Neural cell (in vitro differentiated cells): ENCODE results near the gene C10orf143. TPM values are rescaled to one million over a fixed set of nuclear protein-coding genes. Genes with fewer than 3 reads are reported as not detected.

ENCODE experiments used
- H2AFZ ChIP-seq: fragments of 200-600, 300-800 bp; sonication (generic), shearing (Covaris generic); 2 replicates; pipeline ENCODE4 v1.6.0; 2014; ENCODE audit warnings: low read depth, mild to moderate bottlenecking, antibody characterized with exemption, low read length, moderate library complexity
- H3F3A ChIP-seq: fragments of 200-600 bp; shearing (Covaris generic); 2 replicates; pipeline ENCODE4 v1.6.1; 2016; ENCODE audit warnings: mild to moderate bottlenecking, moderate library complexity, mixed read lengths, antibody characterized with exemption, low read length; ENCODE audit not compliant: insufficient read depth, poor library complexity, severe bottlenecking
- H3K27ac ChIP-seq: fragments of 200-600, 300-800 bp; sonication (generic), shearing (Covaris generic); 2 replicates; pipeline ENCODE4 v1.5.1; 2014; ENCODE audit warnings: mild to moderate bottlenecking, low read length, moderate library complexity
- H3K27me3 ChIP-seq: fragments of 300-800, 200-600 bp; sonication (generic), shearing (Covaris generic); 2 replicates; pipeline ENCODE4 v1.6.0; 2014; ENCODE audit warnings: mild to moderate bottlenecking, low read depth, low read length, moderate library complexity; ENCODE audit not compliant: insufficient read depth
- H3K36me3 ChIP-seq: fragments of 300-800, 200-600 bp; sonication (generic), shearing (Covaris generic); 2 replicates; pipeline ENCODE4 v1.5.1; 2014; ENCODE audit warnings: mild to moderate bottlenecking, antibody characterized with exemption, low read length, moderate library complexity; ENCODE audit not compliant: insufficient read depth
- H3K4me2 ChIP-seq: fragments of 300-800, 200-600 bp; sonication (generic), shearing (Covaris generic); 2 replicates; pipeline ENCODE4 v1.6.0; 2014; ENCODE audit warnings: mild to moderate bottlenecking, low read length
- H3K4me3 ChIP-seq: fragments of 300-800, 200-600 bp; sonication (generic), shearing (Covaris generic); 2 replicates; pipeline ENCODE4 v1.5.1; 2014; ENCODE audit warnings: mild to moderate bottlenecking, low read length, moderate library complexity
- H3K79me2 ChIP-seq: fragments of 200-600 bp; shearing (Covaris generic); replicated peaks from 2 replicates; pipeline ENCODE4 v1.6.0; 2014; ENCODE audit warnings: mild to moderate bottlenecking, low read length, moderate library complexity; ENCODE audit not compliant: insufficient read depth
- H3K9ac ChIP-seq: fragments of 300-800, 200-600 bp; sonication (generic), shearing (Covaris generic); 2 replicates; pipeline ENCODE4 v1.6.1; 2016; ENCODE audit warnings: mild to moderate bottlenecking, low read length, mixed read lengths
- H3K9me2 ChIP-seq: fragments of 200-600 bp; shearing (Covaris generic); 2 replicates; pipeline ENCODE4 v1.6.1; 2016; ENCODE audit warnings: mild to moderate bottlenecking, low read length, mixed read lengths; ENCODE audit not compliant: insufficient read depth
- H3K9me3 ChIP-seq: fragments of 200-600, 300-800 bp; sonication (generic), shearing (Covaris generic); 2 replicates; pipeline ENCODE4 v1.6.1; 2016; ENCODE audit warnings: mild to moderate bottlenecking, mixed run types, low read length, moderate library complexity, mixed read lengths
- H4K20me1 ChIP-seq: fragments of 200-600 bp; shearing (Covaris generic); 2 replicates; pipeline ENCODE4 v1.6.1; 2016; ENCODE audit warnings: mild to moderate bottlenecking, mixed run types; ENCODE audit not compliant: insufficient read depth
- EP300 ChIP-seq: fragments of 450-650 bp; conservative IDR thresholded peaks from 2 replicates; pipeline ENCODE4 v1.6.1; 2014; ENCODE audit warnings: antibody characterized with exemption, mild to moderate bottlenecking, moderate library complexity; ENCODE audit not compliant: poor library complexity, severe bottlenecking
- EZH2 ChIP-seq: fragments of 200-600, 300-800 bp; shearing (Covaris generic), sonication (generic); IDR thresholded peaks from 2 replicates; pipeline ENCODE4 v1.6.1; 2014; ENCODE audit warnings: antibody characterized with exemption, low read length, borderline replicate concordance, mild to moderate bottlenecking; ENCODE audit not compliant: insufficient read depth, poor library complexity, severe bottlenecking
- MXI1 ChIP-seq: fragments of 450-650 bp; conservative IDR thresholded peaks from 2 replicates; pipeline ENCODE4 v1.6.1; 2014; ENCODE audit warnings: antibody characterized with exemption, mild to moderate bottlenecking; ENCODE audit not compliant: poor library complexity, severe bottlenecking
- POLR2AphosphoS5 ChIP-seq: IDR thresholded peaks from 2 replicates; pipeline ENCODE4 v1.6.1; 2012
- RAD21 ChIP-seq: fragments of 450-650 bp; conservative IDR thresholded peaks from 2 replicates; pipeline ENCODE4 v1.6.1; 2014; ENCODE audit warnings: antibody characterized with exemption, mild to moderate bottlenecking, moderate library complexity
- SMC3 ChIP-seq: fragments of 450-650 bp; conservative IDR thresholded peaks from 2 replicates; pipeline ENCODE4 v1.6.1; 2014; ENCODE audit warnings: antibody characterized with exemption, mild to moderate bottlenecking, moderate library complexity; ENCODE audit not compliant: poor library complexity
- TAF1 ChIP-seq: IDR thresholded peaks from 2 replicates; pipeline ENCODE4 v1.6.1; 2012; ENCODE audit warnings: low read depth
- polyA plus RNA-seq: library from polyadenylated mRNA; depleted of rRNA; stranded (reverse); fragments of >200 nt; gene quantifications from 2 replicates; pipeline ENCODE4 v1.2.3, GENCODE V29; 2014
- TF ChIP-seq, protein P1 (sequence below): fragments of 450-650 bp; IDR thresholded peaks from 2 replicates; pipeline ENCODE4 v1.5.1; 2014; ENCODE audit warnings: antibody characterized with exemption, mild to moderate bottlenecking, moderate library complexity; ENCODE audit not compliant: poor library complexity, severe bottlenecking
- TF ChIP-seq, protein P2 (sequence below): IDR thresholded peaks from 2 replicates; pipeline ENCODE4 v1.6.1; 2012; ENCODE audit warnings: borderline replicate concordance

Gene C10orf143
- polyA plus RNA-seq, 1 donor from 2014 or later, result 1.4 TPM

DNA sequence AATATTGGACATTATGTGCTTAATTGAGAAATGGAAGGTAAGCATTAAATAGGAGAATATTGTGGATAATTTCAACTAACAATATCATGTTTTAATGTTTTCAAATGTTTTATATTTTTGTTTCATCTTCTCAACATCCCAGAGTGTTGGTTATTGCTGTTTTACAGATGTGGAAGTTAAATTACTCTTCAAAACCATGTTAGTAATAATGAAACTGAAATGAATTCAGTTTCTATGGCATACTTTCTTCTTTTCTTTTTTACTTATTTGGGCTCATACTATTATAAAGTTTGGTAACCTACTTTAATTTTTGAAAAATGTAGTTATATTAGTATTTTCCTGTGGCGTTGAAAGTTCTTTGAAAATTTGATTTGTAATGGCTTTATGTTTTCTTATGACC is 29.8 kb upstream of the C10orf143 start:
- Histone ChIP-seq H4K20me1 (no peaks in the 10 kb centered on the region), H3K9me2 (no peaks in the 10 kb centered on the region), H3K36me3 (no peaks in the 10 kb centered on the region), H3K9me3 (no peaks in the 10 kb centered on the region), H3K27ac (no peak overlapping the region), H2AFZ (no peak overlapping the region), H3K9ac (no peak overlapping the region), H3F3A (no peaks in the 10 kb centered on the region), H3K27me3 (no peaks in the 10 kb centered on the region), H3K4me2 (no peak overlapping the region), H3K79me2 (peaks cover 52% of the 10 kb centered on the region), H3K4me3 (no peak overlapping the region)
- TF ChIP-seq RAD21, result no peak
- no peak for TF ChIP-seq MXI1
- TF ChIP-seq, protein P1, sequence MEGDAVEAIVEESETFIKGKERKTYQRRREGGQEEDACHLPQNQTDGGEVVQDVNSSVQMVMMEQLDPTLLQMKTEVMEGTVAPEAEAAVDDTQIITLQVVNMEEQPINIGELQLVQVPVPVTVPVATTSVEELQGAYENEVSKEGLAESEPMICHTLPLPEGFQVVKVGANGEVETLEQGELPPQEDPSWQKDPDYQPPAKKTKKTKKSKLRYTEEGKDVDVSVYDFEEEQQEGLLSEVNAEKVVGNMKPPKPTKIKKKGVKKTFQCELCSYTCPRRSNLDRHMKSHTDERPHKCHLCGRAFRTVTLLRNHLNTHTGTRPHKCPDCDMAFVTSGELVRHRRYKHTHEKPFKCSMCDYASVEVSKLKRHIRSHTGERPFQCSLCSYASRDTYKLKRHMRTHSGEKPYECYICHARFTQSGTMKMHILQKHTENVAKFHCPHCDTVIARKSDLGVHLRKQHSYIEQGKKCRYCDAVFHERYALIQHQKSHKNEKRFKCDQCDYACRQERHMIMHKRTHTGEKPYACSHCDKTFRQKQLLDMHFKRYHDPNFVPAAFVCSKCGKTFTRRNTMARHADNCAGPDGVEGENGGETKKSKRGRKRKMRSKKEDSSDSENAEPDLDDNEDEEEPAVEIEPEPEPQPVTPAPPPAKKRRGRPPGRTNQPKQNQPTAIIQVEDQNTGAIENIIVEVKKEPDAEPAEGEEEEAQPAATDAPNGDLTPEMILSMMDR, result no peak
- no peak for TF ChIP-seq EP300
- TF ChIP-seq TAF1, result no peak
- TF ChIP-seq SMC3, result no peak
- no peak for TF ChIP-seq POLR2AphosphoS5

DNA sequence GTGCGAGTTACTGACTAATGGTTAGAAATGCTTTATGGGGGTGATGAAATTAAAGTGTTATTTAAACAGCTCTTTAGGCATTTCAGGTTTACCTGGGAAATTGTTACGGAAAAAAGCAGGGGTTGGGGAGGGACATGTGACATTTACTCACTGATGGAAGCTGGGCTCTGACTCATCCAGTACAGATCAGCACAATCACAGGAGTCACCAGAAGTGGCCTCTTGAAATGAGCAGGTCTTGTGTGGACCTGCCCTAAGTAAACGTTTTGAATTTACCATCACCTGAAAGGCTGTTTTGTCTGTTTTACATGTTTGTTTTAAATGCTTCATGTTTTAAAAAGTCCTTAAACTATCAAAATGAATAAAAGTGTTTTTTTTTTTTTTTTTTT is 27.8 kb upstream of the C10orf143 start:
- Histone ChIP-seq H3K9ac (no peak overlapping the region), H3K79me2 (peaks cover 49% of the 10 kb centered on the region), H3K27ac (no peak overlapping the region), H4K20me1 (no peaks in the 10 kb centered on the region), H3K4me3 (peak overlapping the region; percentile 91), H3K9me3 (no peaks in the 10 kb centered on the region), H3K4me2 (no peak overlapping the region), H3K36me3 (no peaks in the 10 kb centered on the region), H3F3A (no peaks in the 10 kb centered on the region), H2AFZ (no peak overlapping the region), H3K9me2 (no peaks in the 10 kb centered on the region), H3K27me3 (no peaks in the 10 kb centered on the region)
- TF ChIP-seq MXI1 (no peak), SMC3 (no peak), RAD21 (no peak), TAF1 (no peak), POLR2AphosphoS5 (no peak), EP300 (no peak), EZH2 (no peak)
- TF ChIP-seq, protein P2, sequence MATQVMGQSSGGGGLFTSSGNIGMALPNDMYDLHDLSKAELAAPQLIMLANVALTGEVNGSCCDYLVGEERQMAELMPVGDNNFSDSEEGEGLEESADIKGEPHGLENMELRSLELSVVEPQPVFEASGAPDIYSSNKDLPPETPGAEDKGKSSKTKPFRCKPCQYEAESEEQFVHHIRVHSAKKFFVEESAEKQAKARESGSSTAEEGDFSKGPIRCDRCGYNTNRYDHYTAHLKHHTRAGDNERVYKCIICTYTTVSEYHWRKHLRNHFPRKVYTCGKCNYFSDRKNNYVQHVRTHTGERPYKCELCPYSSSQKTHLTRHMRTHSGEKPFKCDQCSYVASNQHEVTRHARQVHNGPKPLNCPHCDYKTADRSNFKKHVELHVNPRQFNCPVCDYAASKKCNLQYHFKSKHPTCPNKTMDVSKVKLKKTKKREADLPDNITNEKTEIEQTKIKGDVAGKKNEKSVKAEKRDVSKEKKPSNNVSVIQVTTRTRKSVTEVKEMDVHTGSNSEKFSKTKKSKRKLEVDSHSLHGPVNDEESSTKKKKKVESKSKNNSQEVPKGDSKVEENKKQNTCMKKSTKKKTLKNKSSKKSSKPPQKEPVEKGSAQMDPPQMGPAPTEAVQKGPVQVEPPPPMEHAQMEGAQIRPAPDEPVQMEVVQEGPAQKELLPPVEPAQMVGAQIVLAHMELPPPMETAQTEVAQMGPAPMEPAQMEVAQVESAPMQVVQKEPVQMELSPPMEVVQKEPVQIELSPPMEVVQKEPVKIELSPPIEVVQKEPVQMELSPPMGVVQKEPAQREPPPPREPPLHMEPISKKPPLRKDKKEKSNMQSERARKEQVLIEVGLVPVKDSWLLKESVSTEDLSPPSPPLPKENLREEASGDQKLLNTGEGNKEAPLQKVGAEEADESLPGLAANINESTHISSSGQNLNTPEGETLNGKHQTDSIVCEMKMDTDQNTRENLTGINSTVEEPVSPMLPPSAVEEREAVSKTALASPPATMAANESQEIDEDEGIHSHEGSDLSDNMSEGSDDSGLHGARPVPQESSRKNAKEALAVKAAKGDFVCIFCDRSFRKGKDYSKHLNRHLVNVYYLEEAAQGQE, result no peak
- TF ChIP-seq, protein P1, result no peak
